ENCODE measurements around the gene NDFIP1.
A peak's percentile ranks its signal among the peaks of the same experiment; 100 is the strongest.
"Not testable (repeated sequence)": the region's sequence is repeated elsewhere in the genome, so short reads cannot be mapped to it uniquely, and the experiment has no call there.

NDFIP1 gene

DNA sequence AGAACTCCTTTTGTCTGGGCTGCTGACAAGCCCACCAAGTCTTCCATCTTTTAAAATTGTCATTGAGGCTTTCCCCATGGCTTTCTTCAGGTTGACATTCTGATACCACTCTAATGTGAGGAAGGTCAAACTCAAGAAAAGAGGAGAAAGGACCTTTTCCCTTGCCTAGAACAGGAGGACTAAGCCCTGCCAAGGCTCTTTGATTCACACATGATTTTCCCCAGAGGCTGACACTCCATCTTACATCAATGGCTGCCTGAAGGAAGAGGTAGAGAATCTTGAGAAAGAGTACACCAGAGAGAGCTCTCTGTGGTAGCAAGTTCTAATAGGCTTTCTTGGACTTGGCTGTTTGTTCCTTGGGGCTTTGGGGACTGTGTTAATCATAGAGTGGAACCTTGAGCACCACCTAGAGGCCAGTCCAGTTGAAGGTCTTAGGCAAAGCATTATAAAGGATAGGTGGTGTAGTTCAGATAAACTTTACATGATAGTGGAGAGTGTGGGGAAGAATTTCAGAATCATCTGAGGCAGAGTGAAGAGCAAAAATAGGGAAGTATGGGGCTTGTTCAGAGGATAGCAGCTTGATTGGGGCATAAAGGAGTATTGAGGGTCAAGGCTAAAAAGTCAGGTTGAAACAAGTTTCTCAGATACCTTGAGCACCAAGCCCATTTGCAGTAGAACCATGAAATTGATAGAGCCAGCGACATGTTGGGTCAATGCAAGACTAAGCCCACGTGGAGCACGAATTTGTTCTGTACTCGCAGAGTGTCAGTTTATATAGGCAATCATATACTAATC lies 36.7 kb downstream of the NDFIP1 start:
- DNase-seq (ENCODE audit: low read depth, low spot score) = peak; percentile 59

DNA sequence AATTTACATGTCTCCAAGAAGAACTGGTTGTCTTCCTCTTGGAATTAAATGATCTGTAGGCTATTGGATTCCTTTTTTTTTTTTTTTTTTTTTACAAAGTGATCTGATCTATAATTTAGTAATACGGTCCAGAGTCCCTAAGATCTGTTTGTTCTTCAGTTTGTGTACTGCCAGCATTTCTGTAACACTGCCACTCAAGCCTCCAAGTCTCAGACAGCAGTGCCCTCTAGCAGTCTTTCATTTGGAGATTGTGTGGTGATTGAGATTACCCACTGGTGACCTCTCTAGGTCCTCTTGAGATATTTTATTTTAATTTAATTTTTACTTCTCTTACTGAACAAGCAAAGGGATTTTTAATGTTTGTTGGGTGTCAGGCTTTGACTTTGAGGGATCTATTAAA lies 40.8 kb downstream of the NDFIP1 start:
- no peak overlapping the region for H3K4me3 ChIP-seq (ENCODE audit: low read length)
- DNase-seq (ENCODE audit: low read depth, low spot score) = no peak

More for the DNA sequence above, 36.7 kb downstream of the NDFIP1 start:
- H3K4me3 ChIP-seq (ENCODE audit: low read length) = no peak overlapping the region

DNA sequence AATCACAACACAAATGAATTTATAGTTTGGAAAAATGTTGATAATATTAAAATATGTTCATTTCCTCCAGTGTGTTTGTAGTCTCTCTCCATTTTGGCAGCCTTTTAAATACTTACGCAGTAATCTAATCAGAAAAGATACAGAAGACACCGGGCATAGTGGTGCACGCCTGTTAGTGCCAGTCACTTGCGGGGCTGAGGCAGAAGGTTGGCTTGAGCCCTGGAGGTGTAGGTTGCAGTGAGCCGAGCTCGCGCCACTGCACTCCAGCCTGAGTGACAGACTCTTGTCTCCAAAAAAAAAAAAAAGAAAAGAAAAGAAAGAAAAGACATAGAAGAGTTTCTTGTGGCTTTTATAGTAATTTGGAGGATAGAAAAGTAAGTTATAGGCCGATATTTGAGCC lies 41.9 kb downstream of the NDFIP1 start:
- DNase-seq (ENCODE audit: low read depth, low spot score) = no peak
- no peak overlapping the region for H3K4me3 ChIP-seq (ENCODE audit: low read length)

DNA sequence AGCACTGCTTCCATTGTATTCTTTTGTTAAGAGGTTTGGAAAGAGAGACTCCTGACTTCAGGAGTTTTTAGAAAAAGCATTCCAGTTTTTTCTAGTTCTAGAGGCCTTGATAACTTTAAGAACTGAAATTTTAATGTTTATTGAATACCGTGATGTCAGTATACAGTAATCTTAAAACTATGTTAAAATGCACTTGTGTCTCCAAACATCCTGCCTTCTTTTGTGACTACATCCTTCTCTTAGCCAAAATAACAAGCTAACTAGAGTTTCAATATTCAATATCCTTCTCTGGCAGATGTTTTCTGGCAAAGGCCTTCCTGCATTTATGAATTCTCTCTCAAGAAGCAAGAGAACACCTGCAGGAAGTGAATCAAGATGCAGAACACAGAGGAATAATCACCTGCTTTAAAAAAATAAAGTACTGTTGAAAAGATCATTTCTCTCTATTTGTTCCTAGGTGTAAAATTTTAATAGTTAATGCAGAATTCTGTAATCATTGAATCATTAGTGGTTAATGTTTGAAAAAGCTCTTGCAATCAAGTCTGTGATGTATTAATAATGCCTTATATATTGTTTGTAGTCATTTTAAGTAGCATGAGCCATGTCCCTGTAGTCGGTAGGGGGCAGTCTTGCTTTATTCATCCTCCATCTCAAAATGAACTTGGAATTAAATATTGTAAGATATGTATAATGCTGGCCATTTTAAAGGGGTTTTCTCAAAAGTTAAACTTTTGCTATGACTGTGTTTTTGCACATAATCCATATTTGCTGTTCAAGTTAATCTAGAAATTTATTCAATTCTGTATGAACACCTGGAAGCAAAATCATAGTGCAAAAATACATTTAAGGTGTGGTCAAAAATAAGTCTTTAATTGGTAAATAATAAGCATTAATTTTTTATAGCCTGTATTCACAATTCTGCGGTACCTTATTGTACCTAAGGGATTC lies 43.1 kb downstream of the NDFIP1 start:
- peak; percentile 70 for DNase-seq (ENCODE audit: low read depth, low spot score)
- no peak overlapping the region for H3K4me3 ChIP-seq (ENCODE audit: low read length)

DNA sequence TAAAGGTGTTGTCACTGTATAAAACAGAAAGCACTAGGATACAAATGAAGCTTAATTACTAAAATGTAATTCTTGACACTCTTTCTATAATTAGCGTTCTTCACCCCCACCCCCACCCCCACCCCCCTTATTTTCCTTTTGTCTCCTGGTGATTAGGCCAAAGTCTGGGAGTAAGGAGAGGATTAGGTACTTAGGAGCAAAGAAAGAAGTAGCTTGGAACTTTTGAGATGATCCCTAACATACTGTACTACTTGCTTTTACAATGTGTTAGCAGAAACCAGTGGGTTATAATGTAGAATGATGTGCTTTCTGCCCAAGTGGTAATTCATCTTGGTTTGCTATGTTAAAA lies 43.8 kb downstream of the NDFIP1 start:
- H3K4me3 ChIP-seq (ENCODE audit: low read length) = no peak overlapping the region
- no peak for DNase-seq (ENCODE audit: low read depth, low spot score)

DNA sequence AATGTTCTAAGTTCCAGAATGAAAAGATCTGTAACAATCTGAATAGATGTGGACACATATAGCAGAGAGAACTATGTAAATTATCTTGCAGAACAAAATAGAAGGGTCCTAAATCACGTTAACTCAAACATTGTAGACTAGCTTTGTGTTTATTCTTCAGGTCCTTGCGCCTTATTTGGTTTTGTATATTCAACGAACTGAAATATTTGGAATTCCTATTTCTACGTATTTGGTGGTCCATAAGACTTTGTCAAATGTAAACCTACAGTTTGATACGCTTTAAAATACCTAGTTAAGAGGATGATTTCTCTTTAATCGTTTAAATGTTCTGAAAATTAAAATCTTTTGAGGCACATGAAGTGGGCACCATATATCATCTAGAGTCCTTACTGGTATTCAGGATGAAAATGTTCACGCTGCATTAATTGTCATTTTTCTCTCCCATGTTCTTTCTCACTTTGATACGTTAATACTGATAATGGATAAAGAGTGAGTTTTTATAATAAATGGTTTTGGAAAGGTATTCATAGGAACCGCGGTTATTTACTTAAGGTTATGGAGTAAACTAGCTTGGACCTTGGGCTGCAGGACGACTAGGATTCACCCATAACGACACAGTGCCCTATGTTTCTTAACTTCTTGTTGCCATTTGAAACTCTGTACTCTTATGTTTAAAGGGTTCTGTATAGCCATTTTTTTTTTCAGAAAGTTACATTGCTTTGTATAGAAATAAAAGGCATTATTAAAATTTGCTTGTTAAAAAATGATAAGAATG lies 45.3 kb downstream of the NDFIP1 start:
- H3K4me3 ChIP-seq (ENCODE audit: low read length) = no peak overlapping the region
- no peak for DNase-seq (ENCODE audit: low read depth, low spot score)

DNA sequence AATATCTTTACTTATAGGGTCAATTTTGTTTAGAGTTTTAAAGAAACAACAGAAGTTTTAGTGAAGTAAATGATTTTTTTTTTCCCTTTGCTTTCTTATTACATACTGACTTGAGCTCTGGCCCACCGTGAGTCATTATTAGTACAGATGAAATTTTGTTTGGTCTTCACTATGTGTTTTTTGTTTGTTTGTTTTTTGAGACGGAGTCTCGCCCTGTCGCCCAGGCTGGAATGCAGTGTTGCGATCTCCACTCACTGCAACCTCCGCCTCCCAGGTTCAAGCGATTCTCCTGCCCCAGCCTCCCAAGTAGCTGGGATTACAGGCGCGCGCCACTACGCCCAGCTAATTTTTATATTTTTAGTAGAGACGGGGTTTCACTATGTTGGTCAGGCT lies 45.9 kb downstream of the NDFIP1 start:
- H3K4me3 ChIP-seq (ENCODE audit: low read length); DNase-seq (ENCODE audit: low read depth, low spot score): not testable (repeated sequence)

DNA sequence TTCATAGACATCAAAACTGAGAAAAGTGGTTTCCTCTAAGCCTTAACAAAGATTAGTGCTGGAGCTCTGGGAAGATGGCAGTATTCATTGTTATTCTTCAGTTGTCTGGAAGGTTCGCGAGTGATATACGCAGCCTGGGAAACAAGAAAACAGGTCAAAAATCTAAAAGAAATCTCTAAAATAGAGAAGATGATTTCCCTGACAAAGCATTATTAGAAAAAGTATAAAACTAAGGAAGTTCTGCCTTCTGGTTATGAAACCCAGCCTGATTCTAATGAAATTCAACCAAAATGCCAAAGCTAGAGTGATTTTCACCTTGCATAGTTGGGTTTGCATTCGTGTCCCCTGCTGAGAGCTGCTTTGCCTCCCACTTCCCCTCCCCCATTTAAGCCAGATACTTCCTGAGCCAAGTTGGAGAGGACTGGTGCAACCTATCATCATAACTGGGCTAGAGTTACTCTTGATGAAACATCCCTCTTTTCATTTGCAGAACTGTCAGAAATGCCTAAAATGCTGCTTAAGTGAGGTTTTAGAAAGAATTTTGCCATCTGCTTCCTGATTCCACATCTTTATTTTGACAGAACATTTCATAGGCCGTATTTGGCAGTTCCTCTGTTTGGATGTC lies 48.4 kb downstream of the NDFIP1 start:
- no peak for DNase-seq (ENCODE audit: low read depth, low spot score)
- no peak overlapping the region for H3K4me3 ChIP-seq (ENCODE audit: low read length)

DNA sequence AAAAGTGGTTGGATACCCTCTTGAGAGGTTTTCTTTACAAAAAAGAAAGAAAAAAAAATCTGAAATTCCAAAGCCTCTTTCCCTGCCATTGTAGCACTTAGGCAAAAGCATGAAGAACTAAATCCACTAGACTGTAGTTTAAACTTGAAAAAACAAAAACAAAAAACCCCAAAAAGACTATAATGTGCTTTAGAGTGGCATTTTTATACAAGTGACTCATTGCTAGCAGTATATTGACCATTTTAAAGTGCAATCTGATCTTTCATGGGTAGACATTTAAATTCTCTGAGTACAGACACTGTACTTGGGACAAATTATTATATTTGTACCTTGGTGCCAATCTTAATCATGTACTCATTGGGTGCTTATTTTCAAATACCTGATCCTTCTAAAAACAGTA lies 50.8 kb downstream of the NDFIP1 start:
- no peak overlapping the region for H3K4me3 ChIP-seq (ENCODE audit: low read length)
- no peak for DNase-seq (ENCODE audit: low read depth, low spot score)

DNA sequence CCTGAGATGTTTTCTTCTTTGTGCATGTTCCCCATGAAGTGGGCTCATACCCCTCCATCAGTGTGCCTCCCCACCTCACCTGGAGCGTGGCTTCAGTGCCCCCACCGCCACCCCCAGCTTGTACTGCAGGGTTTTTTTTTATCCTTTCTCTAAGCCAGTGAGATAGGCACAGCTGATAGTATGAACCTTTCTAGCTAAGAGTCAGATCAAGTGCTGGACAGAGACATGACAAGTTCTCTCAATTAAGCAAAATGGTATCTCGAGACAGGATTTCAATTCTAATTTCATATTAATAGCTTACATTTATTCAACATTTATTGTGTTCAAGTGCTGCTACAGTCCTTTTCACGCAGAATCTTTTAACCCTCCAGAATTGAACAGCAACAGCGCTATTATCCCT lies 55.7 kb downstream of the NDFIP1 start:
- no peak overlapping the region for H3K4me3 ChIP-seq (ENCODE audit: low read length)
- no peak for DNase-seq (ENCODE audit: low read depth, low spot score)

DNA sequence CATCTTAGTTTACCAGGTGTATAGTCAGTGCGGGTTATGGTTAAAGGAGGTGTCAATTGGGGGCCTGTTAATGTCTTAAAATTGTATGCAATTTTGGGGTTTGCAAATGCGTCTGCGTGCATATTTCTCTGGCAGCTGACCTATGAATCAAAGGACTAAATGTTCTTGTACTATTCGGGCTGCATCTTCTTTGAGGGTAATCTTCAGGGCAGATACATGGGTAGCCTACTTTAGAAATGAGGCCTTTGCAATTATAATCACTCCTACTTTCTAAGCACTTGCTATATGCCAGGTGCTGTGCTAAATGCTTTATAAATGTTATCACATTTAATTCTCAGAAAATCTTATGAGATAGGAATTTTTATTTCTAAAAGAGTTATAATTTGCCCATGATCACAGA lies 58.2 kb downstream of the NDFIP1 start:
- no peak for DNase-seq (ENCODE audit: low read depth, low spot score)
- no peak overlapping the region for H3K4me3 ChIP-seq (ENCODE audit: low read length)

DNA sequence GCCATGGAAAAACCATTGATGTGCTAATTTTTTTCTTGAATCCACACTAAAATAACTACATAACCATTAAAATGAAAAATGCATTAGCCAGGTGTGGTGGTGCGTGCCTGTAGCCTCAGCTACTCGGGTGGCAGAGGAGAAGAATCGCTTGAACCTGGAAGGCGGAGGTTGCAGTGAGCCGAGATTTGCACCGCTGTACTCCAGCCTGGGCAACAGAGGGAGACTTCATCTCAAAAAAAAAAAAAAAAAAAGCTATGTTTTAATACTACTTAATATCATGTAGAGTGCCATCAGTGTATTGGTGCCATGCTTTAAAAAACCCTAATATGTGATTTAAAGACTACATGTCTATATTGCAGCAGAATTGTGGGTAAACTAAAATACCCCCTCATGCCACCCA lies 58.9 kb downstream of the NDFIP1 start:
- DNase-seq (ENCODE audit: low read depth, low spot score) = no peak
- H3K4me3 ChIP-seq (ENCODE audit: low read length) = no peak overlapping the region

DNA sequence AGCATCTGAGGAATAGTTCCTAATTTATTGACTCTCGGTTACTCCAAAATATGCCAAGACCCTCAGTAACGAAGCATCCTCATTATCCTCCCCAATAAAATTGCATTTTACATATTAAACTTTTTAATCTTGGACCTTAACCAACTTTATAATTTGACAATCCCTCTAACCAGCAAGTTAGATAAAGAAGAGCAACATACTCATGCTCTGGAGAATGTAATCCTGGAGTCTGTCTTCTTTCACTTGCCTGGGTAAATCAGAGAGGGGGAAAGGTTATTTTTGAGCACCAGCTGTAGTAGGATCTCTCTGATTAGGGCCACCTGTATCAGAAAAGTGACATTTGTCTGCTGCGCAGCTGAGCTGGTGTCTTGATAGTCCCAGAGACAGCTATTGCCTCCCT lies 59.8 kb downstream of the NDFIP1 start:
- no peak overlapping the region for H3K4me3 ChIP-seq (ENCODE audit: low read length)
- no peak for DNase-seq (ENCODE audit: low read depth, low spot score)

DNA sequence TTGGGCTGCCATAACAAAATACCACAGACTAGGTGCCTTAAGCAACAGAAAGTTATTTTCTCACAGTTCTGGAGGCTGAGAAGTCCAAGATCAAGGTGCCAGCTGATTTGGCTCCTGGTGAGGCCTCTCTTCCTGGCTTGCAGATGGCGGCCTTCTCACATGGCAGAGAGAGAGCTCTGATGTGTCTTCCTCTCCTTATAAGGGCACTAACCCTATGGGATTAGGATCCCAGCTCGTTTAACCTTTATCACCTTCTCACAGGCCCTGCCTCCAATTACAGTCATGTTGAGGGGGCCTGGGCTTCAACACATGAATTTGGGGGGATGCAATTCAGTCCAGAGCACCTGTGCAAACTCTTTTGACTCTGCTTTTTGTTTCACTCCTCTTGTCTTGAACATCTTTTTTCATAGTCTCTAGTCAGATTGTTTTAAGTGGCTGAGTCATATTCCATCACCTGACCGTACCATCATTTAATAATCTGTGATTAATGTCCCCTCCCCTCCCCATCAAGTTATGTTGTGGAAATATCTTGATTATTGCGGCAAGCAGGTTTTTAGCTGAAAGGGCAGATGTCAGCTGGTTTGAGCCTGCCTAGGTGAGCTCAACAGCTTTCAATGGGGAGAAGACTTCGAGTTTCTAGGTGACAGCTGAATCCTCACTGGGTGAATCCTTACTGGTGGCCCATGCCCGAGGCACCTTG lies 61.8 kb downstream of the NDFIP1 start:
- DNase-seq (ENCODE audit: low read depth, low spot score) = no peak
- H3K4me3 ChIP-seq (ENCODE audit: low read length) = no peak overlapping the region

DNA sequence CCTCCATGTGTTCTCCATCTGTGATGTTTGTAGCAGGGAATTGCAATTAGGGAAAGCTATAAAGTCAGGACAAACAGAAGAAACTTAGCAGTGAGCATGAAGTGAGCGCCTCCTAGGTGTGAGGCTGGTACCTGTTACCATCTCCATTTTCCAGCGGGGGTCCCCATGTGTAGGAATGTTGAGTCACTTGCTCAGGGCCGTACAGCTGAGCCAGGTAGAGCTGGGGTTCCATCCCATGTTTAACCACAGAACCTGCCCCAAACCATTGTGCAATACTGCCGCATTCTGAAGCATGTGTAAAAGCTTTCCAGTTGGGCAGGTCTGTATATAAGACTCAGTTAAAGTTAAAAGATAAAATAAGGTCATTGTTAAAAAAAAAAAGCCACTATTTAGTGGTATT lies 62.7 kb downstream of the NDFIP1 start:
- no peak for DNase-seq (ENCODE audit: low read depth, low spot score)
- H3K4me3 ChIP-seq (ENCODE audit: low read length) = no peak overlapping the region

DNA sequence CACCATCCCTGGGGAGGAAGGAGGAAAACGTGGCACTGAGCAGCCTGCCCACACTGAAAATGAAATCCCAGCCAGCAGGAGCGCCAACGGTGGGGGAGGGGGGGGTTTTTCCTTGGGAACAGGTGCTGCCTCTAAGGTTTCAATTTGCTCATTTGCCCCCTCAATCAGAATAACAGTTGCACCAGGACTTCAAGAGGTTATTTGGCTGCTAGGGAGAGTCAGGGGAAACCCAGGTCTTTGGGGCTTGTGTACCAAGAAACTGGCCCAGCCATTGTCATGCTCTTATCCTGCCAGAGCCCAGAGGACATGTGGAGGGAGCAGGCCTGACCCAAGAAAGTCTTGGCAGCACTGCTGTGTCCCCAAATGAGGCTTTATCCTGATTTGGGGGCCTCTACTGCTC lies 66.5 kb downstream of the NDFIP1 start:
- no peak overlapping the region for H3K4me3 ChIP-seq (ENCODE audit: low read length)
- no peak for DNase-seq (ENCODE audit: low read depth, low spot score)

DNA sequence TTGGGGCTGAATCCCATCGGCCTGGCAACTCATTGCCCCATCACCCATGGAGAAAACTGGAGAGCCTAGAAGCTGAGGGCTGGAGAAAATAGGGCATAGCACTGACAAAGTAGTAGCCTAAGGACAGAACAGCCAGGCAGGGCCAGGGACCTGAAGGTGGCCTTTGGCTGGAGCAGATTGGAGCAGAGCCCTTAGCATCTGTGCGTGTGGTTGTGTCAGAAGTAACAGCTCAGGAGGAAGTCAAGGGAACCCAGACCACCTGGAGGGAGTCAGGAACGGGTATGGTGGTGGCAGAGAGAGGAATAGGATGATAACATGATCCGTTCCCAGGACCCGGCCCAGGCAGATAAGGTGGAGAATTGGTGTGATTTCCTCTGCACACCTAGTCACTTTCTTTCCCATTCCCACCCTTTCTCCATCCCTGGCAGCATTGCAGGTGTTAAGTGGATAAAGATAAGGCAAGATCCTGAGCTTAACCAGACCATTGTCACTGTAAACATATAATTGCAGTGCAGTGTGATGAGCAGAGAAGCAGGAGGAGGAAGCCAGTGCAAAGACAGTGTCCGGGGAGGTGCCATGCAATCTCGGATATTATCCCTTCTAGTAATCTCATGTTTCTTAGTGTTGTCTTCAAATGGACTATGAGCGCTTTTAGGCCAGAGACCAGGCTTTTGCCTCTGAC lies 67.0 kb downstream of the NDFIP1 start:
- H3K4me3 ChIP-seq (ENCODE audit: low read length) = no peak overlapping the region
- no peak for DNase-seq (ENCODE audit: low read depth, low spot score)

DNA sequence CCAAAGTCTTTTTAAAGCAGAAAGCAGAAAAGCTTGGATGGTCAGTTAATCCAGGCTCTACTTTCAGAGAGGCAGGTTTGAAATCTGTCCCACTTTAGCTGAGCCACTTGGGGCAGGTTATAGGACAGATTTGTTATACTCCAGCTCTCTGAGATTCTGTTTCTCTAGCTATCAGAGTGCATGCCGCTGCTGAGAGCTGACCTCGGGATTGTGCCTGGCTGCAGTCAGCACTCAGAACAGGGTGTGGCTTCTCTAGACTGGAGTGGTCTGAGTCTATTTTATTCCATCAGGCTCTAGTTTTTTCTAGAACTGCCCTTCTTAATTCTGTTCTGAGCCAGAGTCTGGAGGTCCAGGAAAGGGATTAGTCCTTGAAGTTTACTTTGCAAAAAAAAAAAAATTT lies 67.7 kb downstream of the NDFIP1 start:
- DNase-seq (ENCODE audit: low read depth, low spot score) = no peak

More for the DNA sequence above, 67.7 kb downstream of the NDFIP1 start:
- no peak overlapping the region for H3K4me3 ChIP-seq (ENCODE audit: low read length)
